Stomach (tissue), 4 donors: ENCODE data around the gene BASP1.

Experiments
- CTCF ChIP-seq, 7 experiments: fragments of 450-650 bp in 4 of 7; fragments of 200-600 bp in 3 of 7; sonication (generic) in 3 of 7; IDR thresholded peaks; one replicate each; pipeline ENCODE4 v1.5.1; 2016 to 2019; ENCODE audit warnings: antibody characterized with exemption in 7 of 7, control low read depth in 2 of 7, mild to moderate bottlenecking in 1 of 7
- POLR2A ChIP-seq, 4 donors: fragments of 450-650 bp; IDR thresholded peaks; one replicate each; pipeline ENCODE4 v1.6.1; 2016; ENCODE audit warnings: antibody characterized with exemption in 4 of 4, control low read depth in 2 of 4, mild to moderate bottlenecking in 1 of 4, moderate library complexity in 1 of 4

GRCh38 chr5:17252543-17252942, 35.1 kb downstream of the BASP1 start:
- TF ChIP-seq CTCF (IDR thresholded peaks at IDR 0.05) = no peak
- TF ChIP-seq POLR2A (IDR thresholded peaks at IDR 0.05) = no peak
